GM23248 (cell line): Measurements from ENCODE around the gene APOA4. TPM values are rescaled to one million over a fixed set of nuclear protein-coding genes. Genes with fewer than 3 reads are reported as not detected.
A peak's percentile ranks its signal among the peaks of the same experiment; 100 is the strongest.

Experiments
- DNase-seq: peaks from one replicate; pipeline ENCODE4 v3.0.0-alpha.2; 2015
- H2AFZ ChIP-seq: fragments of 200-600 bp; sonication (generic); 2 replicates; pipeline ENCODE4 v1.6.1; 2016; ENCODE audit warnings: antibody characterized with exemption
- H3F3A ChIP-seq: fragments of 200-600 bp; sonication (generic); 2 replicates; pipeline ENCODE4 v1.6.1; 2016; ENCODE audit warnings: mild to moderate bottlenecking, antibody characterized with exemption, mixed run types; ENCODE audit not compliant: insufficient read depth
- H3K27ac ChIP-seq: fragments of 200-600 bp; sonication (generic); 2 replicates; pipeline ENCODE4 v1.5.1; 2016; ENCODE audit warnings: mild to moderate bottlenecking
- H3K27me3 ChIP-seq: fragments of 200-600 bp; sonication (generic); replicated peaks from 2 replicates; pipeline ENCODE4 v1.6.1; 2016; ENCODE audit warnings: mild to moderate bottlenecking; ENCODE audit not compliant: insufficient read depth
- H3K36me3 ChIP-seq: fragments of 200-600 bp; sonication (generic); 2 replicates; pipeline ENCODE4 v1.6.1; 2016; ENCODE audit warnings: low read depth, mild to moderate bottlenecking
- H3K4me1 ChIP-seq: fragments of 200-600 bp; sonication (generic); 2 replicates; pipeline ENCODE4 v1.6.1; 2016; ENCODE audit warnings: mild to moderate bottlenecking; ENCODE audit not compliant: insufficient read depth
- H3K4me2 ChIP-seq: fragments of 200-600 bp; sonication (generic); one replicate; pipeline ENCODE4 v1.6.1; 2016; ENCODE audit warnings: mild to moderate bottlenecking; ENCODE audit not compliant: unreplicated experiment
- H3K4me3 ChIP-seq: fragments of 200-600 bp; sonication (generic); 2 replicates; pipeline ENCODE4 v1.5.1; 2016; ENCODE audit warnings: mild to moderate bottlenecking
- H3K79me2 ChIP-seq: fragments of 200-600 bp; sonication (generic); 2 replicates; pipeline ENCODE4 v1.6.1; 2016; ENCODE audit warnings: mild to moderate bottlenecking; ENCODE audit not compliant: insufficient read depth
- H3K9ac ChIP-seq: fragments of 200-600 bp; sonication (generic); 2 replicates; pipeline ENCODE4 v1.6.1; 2016; ENCODE audit warnings: mild to moderate bottlenecking
- H3K9me2 ChIP-seq: fragments of 200-600 bp; sonication (generic); 2 replicates; pipeline ENCODE4 v1.6.1; 2016; ENCODE audit warnings: mixed run types, mild to moderate bottlenecking, moderate library complexity; ENCODE audit not compliant: insufficient read depth
- H3K9me3 ChIP-seq: fragments of 200-600 bp; sonication (generic); one replicate; pipeline ENCODE4 v1.6.1; 2017; ENCODE audit warnings: low read depth
- H4K20me1 ChIP-seq: fragments of 200-600 bp; sonication (generic); 2 replicates; pipeline ENCODE4 v1.6.0; 2016; ENCODE audit not compliant: insufficient read depth
- EZH2 ChIP-seq: fragments of 200-600 bp; sonication (generic); IDR thresholded peaks from 2 replicates; pipeline ENCODE4 v1.6.1; 2018; ENCODE audit warnings: antibody characterized with exemption, mild to moderate bottlenecking; ENCODE audit not compliant: insufficient read depth, poor library complexity, severe bottlenecking
- EZH2phosphoT487 ChIP-seq: fragments of 200-600 bp; sonication (generic); IDR thresholded peaks from 2 replicates; pipeline ENCODE4 v1.6.1; 2018; ENCODE audit warnings: antibody characterized with exemption, moderate library complexity, mild to moderate bottlenecking, low read depth; ENCODE audit not compliant: insufficient read depth
- WGBS, 2 experiments: methylation state at CpG; one replicate each; pipeline ENCODE4 v1.1.6; 2015 to 2017; ENCODE audit warnings: low lambda C conversion rate in 2 of 2, low coverage in 1 of 2; ENCODE audit errors: missing lambda C conversion rate in 2 of 2; 5-methylcytosine and 5-hydroxymethylcytosine counted together
- in situ Hi-C: fragments of 300-500 bp; cut with MboI; formaldehyde crosslinking; loops from 2 replicates; pipeline ENCODE4 v1.15.0; 2020
- polyA plus RNA-seq: library from polyadenylated mRNA; unstranded; fragments of >200 nt; fragmentation: Nextera tagmentation; extraction: Ambion mirVana; gene quantifications from 2 replicates; pipeline ENCODE4 v1.2.1, GENCODE V29; 2016
- total RNA-seq: library from RNA; depleted of rRNA; stranded (reverse); fragments of >200 nt; shearing (Covaris generic); gene quantifications from 2 replicates; pipeline ENCODE4 v1.2.3, GENCODE V29; 2014

The APOA4 gene
- total and polyA plus RNA-seq, 2 experiments from 2014 or later, result not detected

DNA sequence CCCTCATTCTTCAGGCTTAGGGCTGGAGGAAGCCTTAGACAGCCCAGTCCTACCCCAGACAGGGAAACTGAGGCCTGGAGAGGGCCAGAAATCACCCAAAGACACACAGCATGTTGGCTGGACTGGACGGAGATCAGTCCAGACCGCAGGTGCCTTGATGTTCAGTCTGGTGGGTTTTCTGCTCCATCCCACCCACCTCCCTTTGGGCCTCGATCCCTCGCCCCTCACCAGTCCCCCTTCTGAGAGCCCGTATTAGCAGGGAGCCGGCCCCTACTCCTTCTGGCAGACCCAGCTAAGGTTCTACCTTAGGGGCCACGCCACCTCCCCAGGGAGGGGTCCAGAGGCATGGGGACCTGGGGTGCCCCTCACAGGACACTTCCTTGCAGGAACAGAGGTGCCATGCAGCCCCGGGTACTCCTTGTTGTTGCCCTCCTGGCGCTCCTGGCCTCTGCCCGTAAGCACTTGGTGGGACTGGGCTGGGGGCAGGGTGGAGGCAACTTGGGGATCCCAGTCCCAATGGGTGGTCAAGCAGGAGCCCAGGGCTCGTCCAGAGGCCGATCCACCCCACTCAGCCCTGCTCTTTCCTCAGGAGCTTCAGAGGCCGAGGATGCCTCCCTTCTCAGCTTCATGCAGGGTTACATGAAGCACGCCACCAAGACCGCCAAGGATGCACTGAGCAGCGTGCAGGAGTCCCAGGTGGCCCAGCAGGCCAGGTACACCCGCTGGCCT lies 7.2 kb upstream of the APOA4 start:
- no peak for DNase-seq
- in situ Hi-C loops, result no loop called here
- no peaks in the 10 kb centered on the region for H3F3A ChIP-seq

DNA sequence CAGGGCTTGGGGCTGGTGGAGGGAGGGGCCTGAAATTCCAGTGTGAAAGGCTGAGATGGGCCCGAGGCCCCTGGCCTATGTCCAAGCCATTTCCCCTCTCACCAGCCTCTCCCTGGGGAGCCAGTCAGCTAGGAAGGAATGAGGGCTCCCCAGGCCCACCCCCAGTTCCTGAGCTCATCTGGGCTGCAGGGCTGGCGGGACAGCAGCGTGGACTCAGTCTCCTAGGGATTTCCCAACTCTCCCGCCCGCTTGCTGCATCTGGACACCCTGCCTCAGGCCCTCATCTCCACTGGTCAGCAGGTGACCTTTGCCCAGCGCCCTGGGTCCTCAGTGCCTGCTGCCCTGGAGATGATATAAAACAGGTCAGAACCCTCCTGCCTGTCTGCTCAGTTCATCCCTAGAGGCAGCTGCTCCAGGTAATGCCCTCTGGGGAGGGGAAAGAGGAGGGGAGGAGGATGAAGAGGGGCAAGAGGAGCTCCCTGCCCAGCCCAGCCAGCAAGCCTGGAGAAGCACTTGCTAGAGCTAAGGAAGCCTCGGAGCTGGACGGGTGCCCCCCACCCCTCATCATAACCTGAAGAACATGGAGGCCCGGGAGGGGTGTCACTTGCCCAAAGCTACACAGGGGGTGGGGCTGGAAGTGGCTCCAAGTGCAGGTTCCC lies 6.5 kb upstream of the APOA4 start, which contains the start of gene APOC3:
Gene APOC3 (plus strand): TSS at position 383 of the 659 bp plus-strand sequence. CDS start 676 bp downstream, outside the sequence.
- no peaks in the 10 kb centered on the region for H3K27me3 ChIP-seq
- no peaks in the 10 kb centered on the region for H3K9me3 ChIP-seq
- in situ Hi-C loops, result no loop called here
- H3K27ac ChIP-seq, result no peak within 1 kb of the TSS
- peak; percentile 61 for DNase-seq
- no peak within 1 kb of the TSS for H3K9ac ChIP-seq
- no peak within 1 kb of the TSS for H3K4me2 ChIP-seq
- no peaks in the 10 kb centered on the region for H4K20me1 ChIP-seq
- H3K9me2 ChIP-seq, result no peaks in the 10 kb centered on the region
- no peak within 1 kb of the TSS for H2AFZ ChIP-seq
- no peak within 1 kb of the TSS for H3K4me3 ChIP-seq
- no peaks in the 10 kb centered on the region for H3K4me1 ChIP-seq
- H3K36me3 ChIP-seq, result no peaks in the 10 kb centered on the region
- no peaks in the 10 kb centered on the region for H3F3A ChIP-seq
- H3K79me2 ChIP-seq, result no peaks in the 10 kb centered on the region
- TF ChIP-seq EZH2, result no peak
- no peak for TF ChIP-seq EZH2phosphoT487
- WGBS, 2 experiments, result 67 to 72% methylated on average over 9 of the region's 9 CpGs

More for the DNA sequence above, 7.2 kb upstream of the APOA4 start:
- H3K9me2 ChIP-seq, result no peaks in the 10 kb centered on the region
- H3K36me3 ChIP-seq, result no peaks in the 10 kb centered on the region
- H3K27ac ChIP-seq, result no peak overlapping the region
- H3K4me1 ChIP-seq, result 0 out of 2 replicates have a peak, but pooled peaks cover 2% of the 10 kb centered on the region
- no peak overlapping the region for H3K9ac ChIP-seq
- H3K79me2 ChIP-seq, result no peaks in the 10 kb centered on the region
- H2AFZ ChIP-seq, result no peak overlapping the region
- no peak overlapping the region for H3K4me2 ChIP-seq
- no peaks in the 10 kb centered on the region for H3K27me3 ChIP-seq
- 90 to 97% methylated on average over 12 to 17 of the region's 17 CpGs for WGBS, 2 experiments
- H3K9me3 ChIP-seq, result no peaks in the 10 kb centered on the region
- TF ChIP-seq EZH2phosphoT487, result no peak
- no peaks in the 10 kb centered on the region for H4K20me1 ChIP-seq
- H3K4me3 ChIP-seq, result no peak overlapping the region

DNA sequence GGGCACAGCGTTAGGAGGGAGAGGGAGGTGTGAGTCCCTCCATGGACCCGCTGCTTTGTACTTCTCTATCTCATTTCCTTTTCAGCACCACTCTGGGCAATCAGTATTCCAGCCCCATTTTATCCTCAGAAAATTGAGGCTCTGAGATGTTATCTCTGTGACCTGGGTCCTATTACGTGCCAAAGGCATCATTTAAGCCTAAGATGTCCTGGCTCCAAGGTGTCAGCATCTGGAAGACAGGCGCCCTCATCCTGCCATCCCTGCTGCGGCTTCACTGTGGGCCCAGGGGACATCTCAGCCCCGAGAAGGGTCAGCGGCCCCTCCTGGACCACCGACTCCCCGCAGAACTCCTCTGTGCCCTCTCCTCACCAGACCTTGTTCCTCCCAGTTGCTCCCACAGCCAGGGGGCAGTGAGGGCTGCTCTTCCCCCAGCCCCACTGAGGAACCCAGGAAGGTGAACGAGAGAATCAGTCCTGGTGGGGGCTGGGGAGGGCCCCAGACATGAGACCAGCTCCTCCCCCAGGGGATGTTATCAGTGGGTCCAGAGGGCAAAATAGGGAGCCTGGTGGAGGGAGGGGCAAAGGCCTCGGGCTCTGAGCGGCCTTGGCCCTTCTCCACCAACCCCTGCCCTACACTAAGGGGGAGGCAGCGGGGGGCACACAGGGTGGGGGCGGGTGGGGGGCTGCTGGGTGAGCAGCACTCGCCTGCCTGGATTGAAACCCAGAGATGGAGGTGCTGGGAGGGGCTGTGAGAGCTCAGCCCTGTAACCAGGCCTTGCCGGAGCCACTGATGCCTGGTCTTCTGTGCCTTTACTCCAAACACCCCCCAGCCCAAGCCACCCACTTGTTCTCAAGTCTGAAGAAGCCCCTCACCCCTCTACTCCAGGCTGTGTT lies 5.8 kb upstream of the APOA4 start:
- Histone ChIP-seq H3K27ac (no peak overlapping the region), H3K9ac (no peak overlapping the region), H2AFZ (no peak overlapping the region), H3K36me3 (no peaks in the 10 kb centered on the region), H3K4me3 (no peak overlapping the region), H3K4me2 (no peak overlapping the region), H3K27me3 (no peaks in the 10 kb centered on the region), H3K79me2 (no peaks in the 10 kb centered on the region), H3K9me2 (no peaks in the 10 kb centered on the region), H3K4me1 (no peaks in the 10 kb centered on the region), H4K20me1 (no peaks in the 10 kb centered on the region), H3F3A (no peaks in the 10 kb centered on the region), H3K9me3 (no peaks in the 10 kb centered on the region)
- TF ChIP-seq EZH2phosphoT487, result no peak
- no peak for DNase-seq
- WGBS, 2 experiments, result 68 to 75% methylated on average over 12 to 16 of the region's 16 CpGs
- in situ Hi-C loops, result no loop called here

DNA sequence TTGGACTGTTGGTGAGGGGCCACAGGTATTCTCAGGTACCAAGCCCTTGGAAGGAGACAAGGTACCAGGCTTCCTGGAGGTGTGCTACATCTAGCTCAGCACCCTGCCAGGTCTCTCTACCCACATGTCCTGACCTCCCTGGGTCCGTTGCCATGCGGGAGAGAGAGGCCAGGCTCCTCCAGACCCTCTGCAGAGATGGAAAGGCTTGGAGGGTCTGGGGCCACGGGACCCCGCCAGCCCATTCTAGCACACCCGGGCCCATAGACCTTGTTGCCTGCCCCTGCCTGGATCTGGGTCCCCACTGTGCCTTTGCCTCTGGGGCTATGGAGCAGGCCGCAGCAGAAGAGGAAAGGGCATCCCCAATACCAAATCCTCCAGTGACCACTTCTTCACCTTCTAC lies 4.4 kb upstream of the APOA4 start:
- Histone ChIP-seq H3K9ac (no peak overlapping the region), H2AFZ (no peak overlapping the region)
- in situ Hi-C loops, result no loop called here

More for the DNA sequence above, 4.4 kb upstream of the APOA4 start:
- H3K36me3 ChIP-seq, result no peaks in the 10 kb centered on the region
- no peaks in the 10 kb centered on the region for H3K79me2 ChIP-seq
- 72 to 74% methylated on average over 6 of the region's 6 CpGs for WGBS, 2 experiments
- H3K4me3 ChIP-seq, result no peak overlapping the region
- H3K9me2 ChIP-seq, result no peaks in the 10 kb centered on the region
- H3F3A ChIP-seq, result no peaks in the 10 kb centered on the region
- no peaks in the 10 kb centered on the region for H4K20me1 ChIP-seq
- no peaks in the 10 kb centered on the region for H3K4me1 ChIP-seq
- TF ChIP-seq EZH2 (no peak), EZH2phosphoT487 (no peak)
- H3K4me2 ChIP-seq, result no peak overlapping the region
- no peaks in the 10 kb centered on the region for H3K9me3 ChIP-seq
- no peak overlapping the region for H3K27ac ChIP-seq
- no peak for DNase-seq
- no peaks in the 10 kb centered on the region for H3K27me3 ChIP-seq
